ENCODE results near the gene GOLGA7B. TPM values are rescaled to one million over a fixed set of nuclear protein-coding genes. Genes with fewer than 3 reads are reported as not detected.

GOLGA7B gene
- total and polyA plus RNA-seq, 8 donors, result 0.17 to 1.9 (median 0.49) TPM

GRCh38 chr10:97915346-97916131, 65.9 kb downstream of the GOLGA7B start:
- Histone ChIP-seq H3K4me3 (no peak overlapping the region), H3K27ac (no peak overlapping the region), H3K9me3 (no peaks in the 10 kb centered on the region), H3K36me3 (no peaks in the 10 kb centered on the region), H3K27me3 (peaks cover 0 to 32% of the 10 kb centered on the region in 2 donors), H3K4me1 (peaks cover 0 to 2% of the 10 kb centered on the region in 2 donors)
- DNase-seq (no peak), ATAC-seq (no peak)
- intact Hi-C loops (cut with DNase I), result no loop called here
- TF ChIP-seq CTCF (IDR thresholded peaks at IDR 0.05), result no peak

DNA sequence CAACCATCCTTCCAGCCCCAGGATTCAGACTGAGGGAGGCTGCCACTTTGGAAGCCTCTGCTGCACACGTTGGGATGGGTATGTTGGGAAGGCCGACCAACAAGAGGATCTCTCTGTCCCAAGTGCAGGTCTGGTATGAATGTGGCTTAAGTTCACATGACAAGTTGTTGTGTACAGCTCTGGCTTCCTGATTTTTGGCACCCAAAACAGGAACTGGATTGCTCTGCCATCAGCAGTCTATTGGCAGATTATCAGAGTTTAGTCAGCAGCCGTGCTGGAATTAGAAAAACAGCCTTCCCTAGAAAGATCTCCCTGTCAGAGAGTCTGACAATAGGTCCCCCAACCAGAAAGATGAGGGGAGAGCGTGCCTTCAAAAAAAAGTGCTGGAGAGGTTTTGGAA, 66.9 kb downstream of the GOLGA7B start:
- DNase-seq (peak in 1 of 4 donors; percentile 54), ATAC-seq (no peak)
- no peaks in the 10 kb centered on the region for H3K36me3 ChIP-seq
- no peaks in the 10 kb centered on the region for H3K9me3 ChIP-seq
- no peak overlapping the region for H3K27ac ChIP-seq
- H3K4me1 ChIP-seq, result no peaks in the 10 kb centered on the region
- TF ChIP-seq CTCF (IDR thresholded peaks at IDR 0.05), result no peak
- no peak overlapping the region for H3K4me3 ChIP-seq
- intact Hi-C loops (cut with DNase I), result no loop called here
- H3K27me3 ChIP-seq, result peaks cover 0 to 25% of the 10 kb centered on the region in 2 donors

DNA sequence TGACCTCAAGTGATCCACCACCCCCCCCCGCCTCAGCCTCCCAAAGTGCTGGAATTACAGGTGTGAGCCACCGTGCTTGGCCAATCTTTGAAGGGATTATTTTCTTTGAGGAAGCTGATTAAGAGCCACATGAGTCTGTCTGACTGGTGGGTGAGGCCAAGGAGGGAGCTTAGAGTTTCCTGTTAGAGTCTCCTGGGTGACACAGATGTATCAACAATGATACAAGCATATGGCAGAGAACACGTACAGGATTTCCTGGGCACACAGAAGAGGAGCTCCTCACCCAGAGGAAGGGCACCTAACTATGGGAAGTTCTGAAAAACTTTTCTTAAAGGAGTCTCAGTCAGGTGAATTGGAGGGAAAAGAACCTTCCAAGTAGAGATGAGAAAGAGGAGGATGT, 69.4 kb downstream of the GOLGA7B start:
- H3K4me3 ChIP-seq, result no peak overlapping the region
- intact Hi-C loops (cut with DNase I), result no loop called here
- no peak for ATAC-seq

GRCh38 chr10:97920865-97921264, 71.2 kb downstream of the GOLGA7B start:
- DNase-seq, result no peak
- ATAC-seq, result no peak
- intact Hi-C loops (cut with DNase I), result no loop called here
- H3K9me3 ChIP-seq, result no peaks in the 10 kb centered on the region
- no peaks in the 10 kb centered on the region for H3K4me1 ChIP-seq
- peaks cover 0 to 26% of the 10 kb centered on the region in 2 donors for H3K27me3 ChIP-seq
- no peak overlapping the region for H3K4me3 ChIP-seq
- H3K36me3 ChIP-seq, result no peaks in the 10 kb centered on the region
- no peak for TF ChIP-seq CTCF (IDR thresholded peaks at IDR 0.05)
- no peak overlapping the region for H3K27ac ChIP-seq

More for the DNA sequence above, 69.4 kb downstream of the GOLGA7B start:
- no peak for DNase-seq
- no peaks in the 10 kb centered on the region for H3K36me3 ChIP-seq
- no peaks in the 10 kb centered on the region for H3K4me1 ChIP-seq
- H3K27me3 ChIP-seq, result peaks cover 0 to 24% of the 10 kb centered on the region in 2 donors
- no peaks in the 10 kb centered on the region for H3K9me3 ChIP-seq
- H3K27ac ChIP-seq, result no peak overlapping the region
- TF ChIP-seq CTCF (IDR thresholded peaks at IDR 0.05), result no peak

Other genes with a start within 250 kb of the GOLGA7B start
- 1 to 10 TPM; 4.1 to 10.0 TPM for gene MORN4, start 216.3 kb upstream of the GOLGA7B start, total RNA-seq
- 10 to 100 TPM; 14.2 to 21.1 (median 15.8) TPM for gene MORN4, start 216.3 kb upstream of the GOLGA7B start, polyA plus RNA-seq (ENCODE audit: insufficient read length in 6 of 6)
- 10 to 100 TPM; 25.8 to 27.1 TPM for gene PI4K2A, start 209.2 kb upstream of the GOLGA7B start, total RNA-seq
- 10 to 100 TPM; 12.7 to 17.1 (median 14.2) TPM for gene PI4K2A, start 209.2 kb upstream of the GOLGA7B start, polyA plus RNA-seq (ENCODE audit: insufficient read length in 6 of 6)
- gene AVPI1, start 162.6 kb upstream of the GOLGA7B start, total RNA-seq, result 10 to 100 TPM; 15.2 to 19.7 TPM
- gene AVPI1, start 162.6 kb upstream of the GOLGA7B start, polyA plus RNA-seq (ENCODE audit: insufficient read length in 6 of 6), result 1 to 10 TPM; 4.3 to 5.5 (median 5.1) TPM
- 10 to 100 TPM; 48.1 to 58.4 TPM for gene MARVELD1, start 136.1 kb upstream of the GOLGA7B start, total RNA-seq
- gene MARVELD1, start 136.1 kb upstream of the GOLGA7B start, polyA plus RNA-seq (ENCODE audit: insufficient read length in 6 of 6), result 10 to 100 TPM; 51.2 to 66.9 (median 61.0) TPM
- 10 to 100 TPM; 20.6 to 23.2 TPM for gene ZFYVE27, start 112.7 kb upstream of the GOLGA7B start, total RNA-seq
- gene ZFYVE27, start 112.7 kb upstream of the GOLGA7B start, polyA plus RNA-seq (ENCODE audit: insufficient read length in 6 of 6), result 10 to 100 TPM; 26.8 to 35.5 (median 28.2) TPM
- gene SFRP5, start 77.8 kb upstream of the GOLGA7B start, total RNA-seq, result 1 to 10 TPM in 1 of 2 donors, under 1 TPM in 1; 0.24 to 1.9 TPM
- 1 to 10 TPM; 1.3 to 9.1 (median 3.5) TPM for gene SFRP5, start 77.8 kb upstream of the GOLGA7B start, polyA plus RNA-seq (ENCODE audit: insufficient read length in 6 of 6)
- gene CRTAC1, start 180.8 kb downstream of the GOLGA7B start, total RNA-seq, result 10 to 100 TPM; 12.9 to 44.0 TPM
- 1 to 10 TPM; 2.5 to 8.6 (median 3.3) TPM for gene CRTAC1, start 180.8 kb downstream of the GOLGA7B start, polyA plus RNA-seq (ENCODE audit: insufficient read length in 6 of 6)

Measured in left lung (tissue), 10 donors.